ENCODE data around the gene BRD3OS. TPM values are rescaled to one million over a fixed set of nuclear protein-coding genes. Genes with fewer than 3 reads are reported as not detected.
A peak's percentile ranks its signal among the peaks of the same experiment; 100 is the strongest.
"Not testable (repeated sequence)": the region's sequence is repeated elsewhere in the genome, so short reads cannot be mapped to it uniquely, and the experiment has no call there.

Gene BRD3OS
- total and polyA plus RNA-seq, 2 donors (not counting 1 experiment from before 2014, with no cell fraction given) = 12.0 to 25.3 TPM

DNA sequence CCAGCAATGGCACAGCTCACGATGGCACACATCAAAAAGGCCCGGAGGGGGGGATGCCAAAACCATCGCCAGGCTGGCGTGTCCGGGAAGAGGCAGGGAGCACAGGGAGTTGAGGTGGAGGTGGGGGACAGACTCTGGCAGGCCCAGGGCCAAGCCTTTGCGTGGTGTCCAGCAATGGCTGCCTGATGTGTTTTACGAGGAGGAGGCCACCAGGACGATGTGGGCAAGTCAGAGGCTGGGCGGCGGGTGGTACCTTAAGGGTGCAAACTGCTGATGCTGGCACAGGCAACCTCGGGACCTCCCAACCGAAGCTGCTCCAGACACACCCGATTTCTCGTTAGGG lies 37.9 kb upstream of the BRD3OS start:
- Histone ChIP-seq H3K36me3 (replicated peaks in 1 of 2; ENCODE audit: control extremely low read depth in 1 of 2, control insufficient read depth in 1 of 2, extremely low read depth in 1 of 2, insufficient read depth in 2 of 2, low read length in 1 of 2) (peaks cover 0 to 6% of the 10 kb centered on the region in 2 experiments), H3K9me3 (ENCODE audit: control extremely low read depth in 1 of 3, control insufficient read depth in 2 of 3, insufficient read depth in 1 of 3, low read length in 2 of 3) (no peaks in the 10 kb centered on the region), H3K9ac (ENCODE audit: low read length) (no peak overlapping the region), H3K27me3 (replicated peaks in 1 of 4; ENCODE audit: control extremely low read depth in 1 of 4, control insufficient read depth in 3 of 4, insufficient read depth in 4 of 4, low read length in 3 of 4) (no peaks in the 10 kb centered on the region), H4K20me1 (ENCODE audit: control insufficient read depth, insufficient read depth, low read length, poor library complexity, severe bottlenecking) (peaks cover 90% of the 10 kb centered on the region), H2AFZ (ENCODE audit: insufficient read depth, low read depth, low read length, poor library complexity, severe bottlenecking) (no peak overlapping the region), H3K27ac (ENCODE audit: low read length in 2 of 2) (no peak overlapping the region), H3K4me2 (replicated peaks; ENCODE audit: low read depth, low read length, poor library complexity, severe bottlenecking) (peak overlapping the region; percentile 22), H3K79me2 (ENCODE audit: control insufficient read depth, insufficient read depth, low read length) (peaks cover 99% of the 10 kb centered on the region), H3K4me3 (ENCODE audit: control extremely low read depth in 1 of 5, extremely low read depth in 1 of 5, insufficient read depth in 1 of 5, low read depth in 2 of 5, low read length in 4 of 5) (no peak overlapping the region), H3K4me1 (ENCODE audit: control insufficient read depth in 2 of 2, insufficient read depth in 2 of 2, low read length in 2 of 2) (peaks cover 29 to 30% of the 10 kb centered on the region in 2 donors)
- DNase-seq (no peak), ATAC-seq (ENCODE audit: low read depth) (no peak)
- no peak overlapping the region for H3K4me3 Mint-ChIP-seq
- intact Hi-C loops (cut with micrococcal nuclease) = no loop called here
- no peaks in the 10 kb centered on the region for H3K27me3 Mint-ChIP-seq
- no peak for TF ChIP-seq EZH2 (IDR thresholded peaks at IDR 0.05; ENCODE audit: borderline replicate concordance, insufficient read depth, low read depth, low read length, poor library complexity, severe bottlenecking)
- TF ChIP-seq, protein P1, sequence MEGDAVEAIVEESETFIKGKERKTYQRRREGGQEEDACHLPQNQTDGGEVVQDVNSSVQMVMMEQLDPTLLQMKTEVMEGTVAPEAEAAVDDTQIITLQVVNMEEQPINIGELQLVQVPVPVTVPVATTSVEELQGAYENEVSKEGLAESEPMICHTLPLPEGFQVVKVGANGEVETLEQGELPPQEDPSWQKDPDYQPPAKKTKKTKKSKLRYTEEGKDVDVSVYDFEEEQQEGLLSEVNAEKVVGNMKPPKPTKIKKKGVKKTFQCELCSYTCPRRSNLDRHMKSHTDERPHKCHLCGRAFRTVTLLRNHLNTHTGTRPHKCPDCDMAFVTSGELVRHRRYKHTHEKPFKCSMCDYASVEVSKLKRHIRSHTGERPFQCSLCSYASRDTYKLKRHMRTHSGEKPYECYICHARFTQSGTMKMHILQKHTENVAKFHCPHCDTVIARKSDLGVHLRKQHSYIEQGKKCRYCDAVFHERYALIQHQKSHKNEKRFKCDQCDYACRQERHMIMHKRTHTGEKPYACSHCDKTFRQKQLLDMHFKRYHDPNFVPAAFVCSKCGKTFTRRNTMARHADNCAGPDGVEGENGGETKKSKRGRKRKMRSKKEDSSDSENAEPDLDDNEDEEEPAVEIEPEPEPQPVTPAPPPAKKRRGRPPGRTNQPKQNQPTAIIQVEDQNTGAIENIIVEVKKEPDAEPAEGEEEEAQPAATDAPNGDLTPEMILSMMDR (IDR thresholded peaks at IDR 0.05) = no peak
- no peak overlapping the region for H3K27ac Mint-ChIP-seq
- 97% methylated on average over 13 of the region's 14 CpGs for WGBS (ENCODE audit: insufficient coverage)
- H3K4me1 Mint-ChIP-seq = peaks cover 58% of the 10 kb centered on the region
- no peaks in the 10 kb centered on the region for H3K9me3 Mint-ChIP-seq (ENCODE audit: insufficient read depth)
- CTCF ChIA-PET = interaction anchor here (0.6 kb wide), 1 partner anchor 18 kb away, joined by 3 read pairs; no protein-coding TSS in a partner anchor
- POLR2A ChIA-PET = no interaction called here

GRCh38 chr9:133987946-133988665 lies 37.2 kb upstream of the BRD3OS start:
- peaks cover 54% of the 10 kb centered on the region for H3K4me1 Mint-ChIP-seq
- Histone ChIP-seq H3K79me2 (ENCODE audit: control insufficient read depth, insufficient read depth, low read length) (peaks cover 96% of the 10 kb centered on the region), H3K4me1 (ENCODE audit: control insufficient read depth in 2 of 2, insufficient read depth in 2 of 2, low read length in 2 of 2) (peaks cover 24 to 30% of the 10 kb centered on the region in 2 donors), H3K9ac (ENCODE audit: low read length) (no peak overlapping the region), H3K4me2 (replicated peaks; ENCODE audit: low read depth, low read length, poor library complexity, severe bottlenecking) (peak overlapping the region; percentile 17), H3K27ac (ENCODE audit: low read length in 2 of 2) (no peak overlapping the region), H3K4me3 (ENCODE audit: control extremely low read depth in 1 of 5, extremely low read depth in 1 of 5, insufficient read depth in 1 of 5, low read depth in 2 of 5, low read length in 4 of 5) (no peak overlapping the region), H3K36me3 (replicated peaks in 1 of 2; ENCODE audit: control extremely low read depth in 1 of 2, control insufficient read depth in 1 of 2, extremely low read depth in 1 of 2, insufficient read depth in 2 of 2, low read length in 1 of 2) (peaks cover 0 to 6% of the 10 kb centered on the region in 2 experiments), H3K9me3 (ENCODE audit: control extremely low read depth in 1 of 3, control insufficient read depth in 2 of 3, insufficient read depth in 1 of 3, low read length in 2 of 3) (no peaks in the 10 kb centered on the region), H3K27me3 (replicated peaks in 1 of 4; ENCODE audit: control extremely low read depth in 1 of 4, control insufficient read depth in 3 of 4, insufficient read depth in 4 of 4, low read length in 3 of 4) (no peaks in the 10 kb centered on the region), H2AFZ (ENCODE audit: insufficient read depth, low read depth, low read length, poor library complexity, severe bottlenecking) (no peak overlapping the region), H4K20me1 (ENCODE audit: control insufficient read depth, insufficient read depth, low read length, poor library complexity, severe bottlenecking) (peaks cover 83% of the 10 kb centered on the region)
- 93% methylated on average over 6 of the region's 16 CpGs for WGBS (ENCODE audit: insufficient coverage)
- H3K9me3 Mint-ChIP-seq (ENCODE audit: insufficient read depth) = no peaks in the 10 kb centered on the region
- H3K4me3 Mint-ChIP-seq = peak overlapping the region; percentile 71
- no peak for DNase-seq
- intact Hi-C loops (cut with micrococcal nuclease) = no loop called here
- ATAC-seq (ENCODE audit: low read depth) = no peak
- ChIA-PET POLR2A (no interaction called here), CTCF (interaction anchor here (0.6 to 1.5 kb wide), 3 partner anchors 19 to 205 kb away, joined by 4 to 5 read pairs (median 4); no protein-coding TSS in a partner anchor)
- TF ChIP-seq, protein P1 (IDR thresholded peaks at IDR 0.05) = no peak
- TF ChIP-seq EZH2 (IDR thresholded peaks at IDR 0.05; ENCODE audit: borderline replicate concordance, insufficient read depth, low read depth, low read length, poor library complexity, severe bottlenecking) = no peak
- no peak overlapping the region for H3K27ac Mint-ChIP-seq
- no peaks in the 10 kb centered on the region for H3K27me3 Mint-ChIP-seq

DNA sequence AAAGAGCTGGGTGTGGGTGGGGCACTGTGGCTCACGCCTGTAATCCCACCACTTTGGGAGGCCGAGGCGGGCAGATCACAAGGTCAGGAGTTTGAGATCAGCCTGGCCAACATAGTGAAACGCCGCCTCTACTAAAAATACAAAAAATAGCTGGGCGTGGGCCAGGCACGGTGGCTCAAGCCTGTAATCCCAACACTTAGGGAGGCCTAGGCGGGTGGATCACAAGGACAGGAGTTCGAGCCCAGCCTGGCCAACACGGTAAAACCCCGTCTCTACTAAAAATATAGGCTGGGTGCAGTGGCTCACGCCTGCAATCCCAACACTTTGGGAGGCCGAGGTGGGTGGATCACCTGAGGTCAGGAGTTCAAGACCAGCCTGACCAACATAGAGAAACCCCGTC lies 36.5 kb upstream of the BRD3OS start:
- H3K4me3 ChIP-seq (ENCODE audit: control extremely low read depth in 1 of 5, extremely low read depth in 1 of 5, insufficient read depth in 1 of 5, low read depth in 2 of 5, low read length in 4 of 5); H3K27ac ChIP-seq (ENCODE audit: low read length in 2 of 2); intact Hi-C loops (cut with micrococcal nuclease); H3K36me3 ChIP-seq (replicated peaks in 1 of 2; ENCODE audit: control extremely low read depth in 1 of 2, control insufficient read depth in 1 of 2, extremely low read depth in 1 of 2, insufficient read depth in 2 of 2, low read length in 1 of 2); H2AFZ ChIP-seq (ENCODE audit: insufficient read depth, low read depth, low read length, poor library complexity, severe bottlenecking); H3K4me2 ChIP-seq (replicated peaks; ENCODE audit: low read depth, low read length, poor library complexity, severe bottlenecking); H3K27me3 Mint-ChIP-seq; H3K9ac ChIP-seq (ENCODE audit: low read length); H3K9me3 ChIP-seq (ENCODE audit: control extremely low read depth in 1 of 3, control insufficient read depth in 2 of 3, insufficient read depth in 1 of 3, low read length in 2 of 3); H3K27ac Mint-ChIP-seq; H3K9me3 Mint-ChIP-seq (ENCODE audit: insufficient read depth); H3K27me3 ChIP-seq (replicated peaks in 1 of 4; ENCODE audit: control extremely low read depth in 1 of 4, control insufficient read depth in 3 of 4, insufficient read depth in 4 of 4, low read length in 3 of 4); ATAC-seq (ENCODE audit: low read depth); DNase-seq: not testable (repeated sequence)
- Mint-ChIP-seq H3K4me3 (peak overlapping the region; percentile 13), H3K4me1 (peaks cover 53% of the 10 kb centered on the region)
- peaks cover 28 to 36% of the 10 kb centered on the region in 2 donors for H3K4me1 ChIP-seq (ENCODE audit: control insufficient read depth in 2 of 2, insufficient read depth in 2 of 2, low read length in 2 of 2)
- WGBS (ENCODE audit: insufficient coverage) = 98% methylated on average over 5 of the region's 14 CpGs
- H4K20me1 ChIP-seq (ENCODE audit: control insufficient read depth, insufficient read depth, low read length, poor library complexity, severe bottlenecking) = peaks cover 77% of the 10 kb centered on the region
- ChIA-PET POLR2A (interaction anchor here (1.1 kb wide), 1 partner anchor 12 kb away, joined by 3 read pairs; no protein-coding TSS in a partner anchor), CTCF (interaction anchor here (1.1 to 1.5 kb wide), 3 partner anchors 20 to 206 kb away, joined by 3 to 5 read pairs (median 4); no protein-coding TSS in a partner anchor)
- peaks cover 91% of the 10 kb centered on the region for H3K79me2 ChIP-seq (ENCODE audit: control insufficient read depth, insufficient read depth, low read length)
